HG03097 (cell line): Measurements from ENCODE around the gene AIFM1.

Experiments
- ATAC-seq: cut with Tn5 transposase; IDR thresholded peaks from one replicate; pipeline ENCODE4 v1.9.1; 2021; ENCODE audit not compliant: unreplicated experiment, low FRiP score

AIFM1 gene

DNA sequence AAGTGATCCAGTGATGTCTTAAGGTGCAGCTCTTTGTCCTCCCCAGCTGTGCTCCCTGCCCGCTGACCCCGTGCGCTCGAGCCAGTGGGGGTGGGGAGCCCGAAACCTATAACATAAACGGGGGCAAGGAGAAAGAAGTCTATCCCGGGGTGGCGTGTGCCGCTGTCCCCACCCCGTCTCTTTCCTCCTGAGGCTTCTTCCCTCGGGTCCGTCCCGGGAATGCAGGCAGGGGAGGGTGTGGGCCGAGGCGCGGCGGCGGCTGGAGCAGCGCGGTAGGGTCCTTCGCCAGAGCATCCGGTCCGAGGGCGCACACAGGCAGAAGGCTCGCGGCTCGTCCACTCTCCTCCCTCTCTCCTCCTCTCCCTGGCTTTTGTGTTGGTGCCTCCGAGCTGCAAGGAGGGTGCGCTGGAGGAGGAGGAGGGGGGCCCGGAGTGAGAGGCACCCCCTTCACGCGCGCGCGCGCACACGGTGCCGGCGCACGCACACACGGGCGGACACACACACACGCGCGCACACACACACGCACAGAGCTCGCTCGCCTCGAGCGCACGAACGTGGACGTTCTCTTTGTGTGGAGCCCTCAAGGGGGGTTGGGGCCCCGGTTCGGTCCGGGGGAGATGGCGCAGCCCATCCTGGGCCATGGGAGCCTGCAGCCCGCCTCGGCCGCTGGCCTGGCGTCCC is 5.9 kb upstream of the AIFM1 start, which contains the start of gene RAB33A:
RAB33A (plus strand) TSS at position 517 of the 681 bp plus-strand sequence; CDS start at position 618, 101 bp downstream.
- no peak for ATAC-seq

DNA sequence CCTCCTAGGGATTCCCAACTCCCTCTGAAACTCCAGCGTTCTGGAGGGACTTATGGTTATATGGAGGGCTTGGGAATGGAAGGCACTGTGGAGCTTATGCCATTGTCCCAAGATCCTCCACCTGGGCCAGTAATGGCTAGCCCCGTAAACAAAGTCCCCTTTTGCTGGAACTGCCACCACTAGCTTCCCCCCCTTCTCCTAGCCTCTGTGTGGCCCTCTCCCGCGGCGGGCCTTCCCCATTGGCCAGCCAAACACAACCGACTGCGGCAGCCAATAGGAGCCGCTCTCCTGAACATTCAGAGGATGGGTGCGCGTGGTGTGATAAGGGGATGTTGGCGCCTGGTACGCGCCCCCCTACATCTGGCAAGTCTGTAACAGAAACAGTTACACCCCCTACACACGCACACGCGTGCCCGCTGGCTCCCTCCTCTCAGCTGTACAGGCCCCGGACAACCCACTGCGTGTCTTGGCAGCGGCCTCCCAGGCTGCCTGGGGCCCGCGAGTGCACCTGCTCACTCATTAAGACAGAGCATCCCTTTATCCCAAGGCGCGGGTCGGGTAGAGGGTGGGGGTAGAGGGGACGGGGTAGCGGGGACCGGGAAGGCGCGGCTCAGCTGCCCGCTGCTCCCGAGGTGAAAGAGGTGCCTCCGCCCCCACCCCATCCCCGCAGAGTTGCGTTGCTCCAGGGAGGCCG is 5.3 kb upstream of the AIFM1 start:
- ATAC-seq: peak; percentile 51

- no peak for ATAC-seq
These were observed 1.4 kb upstream of the AIFM1 start for GRCh38 chrX:130167040-130167439.

GRCh38 chrX:130166503-130166777 is 799 bp upstream of the AIFM1 start:
- no peak for ATAC-seq

- no peak for ATAC-seq
These were observed 399 bp downstream of the AIFM1 start for GRCh38 chrX:130165181-130165702.

DNA sequence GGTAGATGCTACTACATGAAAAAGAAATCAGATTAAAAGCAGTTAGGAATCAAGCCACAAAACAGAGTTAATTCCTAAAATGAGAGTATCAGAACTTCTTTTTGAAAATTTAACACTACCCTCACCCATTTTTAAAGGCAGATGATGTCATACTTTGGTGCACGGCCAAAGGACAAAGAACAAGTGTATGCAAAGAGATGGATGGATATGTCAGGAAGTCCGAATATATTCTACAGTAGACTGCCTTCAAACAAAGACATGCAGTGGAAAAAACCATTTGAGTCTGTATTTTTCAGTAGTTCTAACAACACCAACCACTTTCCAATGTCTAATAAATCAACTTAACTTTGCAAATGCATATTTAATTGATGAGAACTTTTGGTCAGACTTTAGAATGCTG is 2.2 kb downstream of the AIFM1 start:
- no peak for ATAC-seq

DNA sequence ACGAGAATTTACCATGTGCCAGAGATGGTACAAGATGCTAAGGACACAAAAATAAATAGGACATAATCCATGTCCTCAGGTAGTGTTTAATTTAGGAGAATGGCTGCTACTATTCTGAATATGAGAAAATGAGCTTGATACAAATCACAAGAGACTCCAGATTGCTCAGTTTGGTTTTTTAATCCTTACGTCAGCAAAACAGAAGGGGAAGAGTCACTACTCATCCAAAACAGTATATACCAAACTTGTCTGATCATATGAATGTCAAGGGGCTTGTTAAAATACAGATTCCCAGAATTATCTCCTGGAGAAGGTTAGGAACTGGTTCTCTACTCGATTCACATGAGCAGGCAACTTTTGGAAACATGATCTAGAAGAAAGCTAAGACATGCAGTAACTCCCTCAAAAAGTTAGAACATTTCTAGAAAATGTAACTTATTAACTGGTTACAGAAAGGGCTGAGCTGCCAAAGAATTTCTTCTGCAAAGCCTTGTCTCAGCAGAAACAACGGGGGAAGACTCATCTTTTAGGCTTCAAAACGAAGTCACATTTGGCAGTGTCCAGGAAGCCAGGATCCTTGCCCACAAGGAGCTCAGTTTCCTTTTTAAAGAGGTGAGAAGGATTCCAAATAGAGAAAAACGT is 3.4 kb downstream of the AIFM1 start:
- no peak for ATAC-seq

DNA sequence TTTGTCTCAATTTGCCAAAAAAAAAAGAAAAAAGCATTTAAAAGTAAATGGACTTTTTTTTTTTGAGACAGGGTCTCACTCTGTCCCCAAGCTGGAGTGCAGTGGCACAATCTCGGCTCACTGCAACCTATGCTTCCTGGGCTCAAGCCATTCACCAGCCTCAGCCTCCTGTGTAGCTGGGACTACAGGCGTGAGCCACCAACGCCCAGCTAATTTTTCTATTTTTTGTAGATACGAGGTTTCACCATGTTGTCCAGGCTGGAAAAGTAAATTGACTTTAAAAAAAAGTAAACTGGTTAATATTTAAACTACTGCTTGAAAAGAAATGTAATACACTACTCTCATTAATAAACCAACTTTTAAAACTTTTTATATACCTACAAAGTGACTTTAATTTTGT is 5.9 kb downstream of the AIFM1 start:
- ATAC-seq: no peak

DNA sequence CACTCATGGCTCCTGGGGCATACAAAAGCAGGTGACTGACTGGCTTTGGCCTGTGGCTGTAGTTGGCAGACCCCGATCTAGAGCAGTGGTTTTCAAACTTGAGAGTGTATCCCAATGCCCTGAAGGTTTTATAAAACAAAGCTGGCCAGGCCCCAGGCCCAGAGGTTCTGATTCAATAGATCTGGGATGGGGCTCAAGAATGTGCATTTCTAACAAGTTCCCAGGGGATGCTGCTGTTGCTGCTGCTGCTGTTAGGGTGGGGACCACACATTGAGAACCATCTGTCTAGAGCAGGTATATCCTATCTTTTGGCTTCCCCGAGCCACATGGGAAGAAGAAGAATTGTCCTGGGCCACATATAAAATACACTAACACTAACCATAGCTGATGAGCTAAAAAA is 7.3 kb downstream of the AIFM1 start:
- ATAC-seq: no peak

GRCh38 chrX:130155564-130155963 is 10.1 kb downstream of the AIFM1 start:
- no peak for ATAC-seq

GRCh38 chrX:130147631-130148030 is 18.0 kb downstream of the AIFM1 start:
- ATAC-seq: no peak

DNA sequence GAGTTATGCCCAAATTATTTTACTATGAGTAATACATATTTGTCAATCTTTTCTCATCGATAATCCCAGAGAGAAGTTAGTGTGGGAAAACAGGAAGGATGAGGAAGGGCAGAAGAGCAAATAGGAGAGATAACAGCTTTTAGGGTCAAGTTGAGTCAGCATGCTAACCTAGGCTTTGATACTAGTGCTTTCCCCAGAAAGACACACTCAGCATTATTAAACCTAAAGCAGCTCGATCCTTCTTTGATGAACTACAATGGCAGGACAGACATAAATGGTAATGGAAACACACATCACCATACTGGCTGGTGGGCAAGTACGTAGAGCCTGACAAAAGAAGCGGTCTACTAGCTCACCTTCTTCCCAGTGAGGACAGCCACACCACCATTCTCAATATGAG is 20.5 kb downstream of the AIFM1 start:
- ATAC-seq: no peak

- ATAC-seq: no peak
These were observed 21.1 kb downstream of the AIFM1 start for GRCh38 chrX:130144509-130144908.

DNA sequence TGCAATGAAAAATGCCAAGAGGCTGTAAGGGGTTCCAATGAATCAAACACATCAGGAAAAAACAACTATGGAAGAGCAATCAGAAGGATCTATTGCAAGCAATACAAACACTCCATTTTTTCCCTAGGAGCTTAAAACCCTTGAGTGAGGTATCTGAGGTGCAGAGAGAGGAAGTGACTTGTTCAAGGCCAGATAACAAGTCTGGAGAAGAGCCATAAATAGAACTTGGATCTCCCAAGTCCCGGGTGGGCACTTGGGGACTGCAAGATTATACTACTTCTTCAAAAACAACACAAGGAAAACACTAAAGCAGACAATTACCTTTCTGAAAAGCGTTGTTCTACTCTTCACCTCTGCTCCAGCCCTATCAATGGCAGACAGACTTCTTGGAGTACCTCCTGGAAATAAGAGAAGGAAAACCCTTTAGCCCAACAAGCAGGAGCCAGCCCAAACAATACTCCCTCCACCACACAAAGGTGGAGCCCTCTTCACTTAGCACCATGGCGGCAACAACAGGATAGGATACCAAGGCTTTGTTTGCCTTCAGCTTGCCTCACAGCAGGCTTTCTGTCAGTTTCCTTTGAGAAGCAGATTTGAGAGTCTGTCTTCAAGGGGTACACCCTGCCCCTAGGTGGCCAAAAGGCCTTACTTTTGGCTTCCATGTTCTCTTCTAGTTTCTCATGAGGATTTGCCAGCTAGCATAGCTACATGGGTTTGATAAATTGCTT is 26.0 kb downstream of the AIFM1 start:
- ATAC-seq: no peak

GRCh38 chrX:130136961-130137360 is 28.7 kb downstream of the AIFM1 start:
- ATAC-seq: no peak

DNA sequence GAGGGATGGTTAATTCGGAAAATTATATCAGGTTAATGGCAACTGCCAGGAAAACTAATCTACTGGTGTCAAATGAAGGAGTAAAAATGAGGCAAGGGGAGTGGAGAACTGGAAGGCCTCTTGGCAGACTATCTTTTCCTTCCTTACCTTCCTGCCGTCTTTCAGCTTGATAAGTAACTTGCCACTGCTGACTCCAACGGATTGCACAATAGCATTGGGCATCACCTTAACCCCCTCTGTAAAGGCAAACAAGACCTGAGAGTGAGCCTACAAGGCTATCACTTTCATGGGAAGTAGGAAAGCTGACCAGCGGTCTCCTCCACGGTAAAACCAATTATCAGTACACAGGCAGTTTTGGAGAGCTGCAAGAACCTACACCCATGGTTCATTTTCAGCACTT is 29.1 kb downstream of the AIFM1 start:
- ATAC-seq: no peak

DNA sequence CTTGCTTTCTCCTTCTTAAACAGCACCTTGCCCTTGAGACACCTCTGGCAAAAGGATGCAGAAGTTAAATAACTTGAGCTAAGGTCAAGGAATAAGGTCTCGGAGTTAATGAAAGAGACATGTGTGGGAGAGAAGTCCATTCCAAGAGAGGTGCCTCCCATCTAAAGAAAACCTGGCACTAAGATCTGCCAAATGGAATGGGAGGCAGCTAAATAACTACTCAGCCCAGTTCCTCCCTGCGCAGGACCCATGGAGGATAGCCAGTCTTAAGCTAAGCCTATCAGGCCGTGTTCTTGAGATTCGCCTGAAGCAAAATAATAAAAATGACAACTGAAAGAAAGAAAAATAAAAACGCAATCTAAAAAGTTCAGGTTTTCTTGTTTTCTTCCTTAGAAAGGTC is 34.7 kb downstream of the AIFM1 start:
- no peak for ATAC-seq

DNA sequence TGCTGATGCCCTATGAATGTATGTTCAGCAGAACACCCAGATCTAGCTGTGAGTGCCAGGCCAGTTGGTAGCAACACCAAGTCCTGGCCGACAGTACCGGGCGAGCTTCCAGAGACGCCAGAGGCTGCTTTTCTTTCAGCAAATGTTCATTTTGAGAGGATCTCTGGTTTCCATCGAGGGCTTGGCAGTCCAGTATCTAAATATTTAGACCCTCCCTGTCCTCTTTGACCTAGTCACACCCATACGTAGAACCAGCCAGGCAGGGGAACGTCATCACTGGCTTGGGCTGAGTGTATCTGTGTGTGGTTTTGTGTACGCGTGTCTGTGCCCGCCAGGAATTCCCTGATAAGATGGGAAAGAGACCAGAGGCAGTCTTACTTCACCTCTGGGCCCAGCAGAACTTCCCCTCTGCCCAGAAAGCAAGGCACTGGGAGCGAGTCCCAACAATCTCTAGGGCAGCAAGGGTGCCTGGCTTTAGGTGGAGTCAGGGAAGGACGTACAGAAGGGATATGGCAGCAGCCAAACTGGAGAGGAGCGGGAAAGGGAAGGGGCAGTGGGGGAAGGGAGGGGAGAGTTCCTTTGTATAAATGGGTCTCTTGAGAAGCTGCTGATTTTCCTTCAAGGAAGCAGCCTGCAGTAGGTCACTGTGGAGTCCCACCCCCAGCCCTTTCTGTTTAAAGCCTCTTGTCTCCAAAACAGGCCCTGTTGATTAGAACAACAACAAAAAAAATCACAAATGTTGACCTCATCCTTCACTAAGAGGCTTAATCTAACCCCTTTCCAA is 40.4 kb downstream of the AIFM1 start:
- no peak for ATAC-seq

- ATAC-seq: no peak
These were observed 41.1 kb downstream of the AIFM1 start for GRCh38 chrX:130124577-130124976.

- no peak for ATAC-seq
These were observed 44.2 kb downstream of the AIFM1 start for GRCh38 chrX:130121505-130121800.
